GM12878 (cell line): ENCODE results near the gene NEB. TPM values are rescaled to one million over a fixed set of nuclear protein-coding genes. Genes with fewer than 3 reads are reported as not detected.
"Not testable (repeated sequence)": the region's sequence is repeated elsewhere in the genome, so short reads cannot be mapped to it uniquely, and the experiment has no call there.

Experiments used
- ATAC-seq: fragments of 200-7000 bp; cut with Tn5 transposase; 3 replicates; pipeline ENCODE4 v1.9.1; 2020; ENCODE audit warnings: mild to moderate bottlenecking, moderate library complexity
- BruUV-seq: library from RNA; stranded (reverse); fragments of 400-500 nt; replicated peaks from 2 replicates; lab custom pipeline; 2021; lab: Mats Ljungman, UMichigan
- CTCF ChIA-PET: fragments of 300-600 bp; sonication (Branson Sonifier 250); formaldehyde crosslinking; extraction: SDS; loops from one replicate; lab custom pipeline; 2021; ENCODE audit warnings: inconsistent platforms; lab: Yijun Ruan, JAX
- POLR2A ChIA-PET: fragments of 350-600 bp; formaldehyde crosslinking; extraction: SDS; loops from one replicate; lab custom pipeline; 2021; ENCODE audit warnings: inconsistent platforms; lab: Charles Lee
- RAD21 ChIA-PET: fragments of 300-600 bp; sonication (Branson Sonifier 250); formaldehyde crosslinking; loops from one replicate; lab custom pipeline; 2023; ENCODE audit warnings: antibody characterized with exemption; ENCODE audit not compliant: unreplicated experiment; lab: Charles Lee
- SMC1A ChIA-PET: fragments of 300-600 bp; sonication (Branson Sonifier 250); formaldehyde crosslinking; loops from one replicate; lab custom pipeline; 2023; ENCODE audit not compliant: unreplicated experiment, uncharacterized antibody; lab: Charles Lee
- DNase-seq: peaks from one replicate; pipeline ENCODE4 v3.0.0-alpha.2; 2011; ENCODE audit warnings: low read depth, low spot score
- FAIRE-seq: peaks from 3 replicates; lab custom pipeline; 2011; peaks lifted over from hg19 to GRCh38; lab: Jason Lieb, UNC
- H2AFZ ChIP-seq: 2 replicates; pipeline ENCODE4 v1.6.0; 2011; ENCODE audit warnings: low read depth, low read length, control low read depth; ENCODE audit not compliant: control insufficient read depth
- H3K27ac ChIP-seq: 2 replicates; pipeline ENCODE4 v1.5.1; 2011; ENCODE audit warnings: control low read depth; ENCODE audit not compliant: control insufficient read depth, insufficient read depth
- H3K27me3 ChIP-seq, 2 experiments: replicated peaks in 1 of 2; 2 replicates each; pipeline versions ENCODE4 v1.6.0 to v1.6.1; 2011; ENCODE audit warnings: low read length in 1 of 2; ENCODE audit not compliant: control insufficient read depth in 2 of 2, insufficient read depth in 2 of 2
- H3K36me3 ChIP-seq, 2 experiments: 2 replicates each; pipeline ENCODE4 v1.5.1; 2011; ENCODE audit warnings: low read length in 1 of 2; ENCODE audit not compliant: control insufficient read depth in 2 of 2, insufficient read depth in 2 of 2
- H3K4me1 ChIP-seq: 2 replicates; pipeline ENCODE4 v1.6.1; 2011; ENCODE audit warnings: mild to moderate bottlenecking, low read length, moderate library complexity, mixed read lengths; ENCODE audit not compliant: control insufficient read depth, insufficient read depth
- H3K4me2 ChIP-seq: 2 replicates; pipeline ENCODE4 v1.6.0; 2011; ENCODE audit warnings: control low read depth; ENCODE audit not compliant: control insufficient read depth, insufficient read depth
- H3K4me3 ChIP-seq: fragments of 200-600 bp; sonication (generic); 2 replicates; pipeline ENCODE4 v1.5.1; 2016
- H3K79me2 ChIP-seq: 2 replicates; pipeline ENCODE4 v1.6.0; 2011; ENCODE audit warnings: low read length; ENCODE audit not compliant: control insufficient read depth, insufficient read depth
- H3K9ac ChIP-seq: 2 replicates; pipeline ENCODE4 v1.8.0; 2011; ENCODE audit warnings: low read length, control low read depth, mixed read lengths; ENCODE audit not compliant: control insufficient read depth, insufficient read depth
- H3K9me3 ChIP-seq: replicated peaks from 3 replicates; pipeline ENCODE4 v1.5.1; 2011; ENCODE audit warnings: mild to moderate bottlenecking, low read length; ENCODE audit not compliant: control insufficient read depth, insufficient read depth
- H4K20me1 ChIP-seq: 2 replicates; pipeline ENCODE4 v1.6.0; 2011; ENCODE audit not compliant: control insufficient read depth, insufficient read depth
- BCL3 ChIP-seq: IDR thresholded peaks from 2 replicates; pipeline ENCODE4 v1.6.1; 2011; ENCODE audit warnings: borderline replicate concordance, low read depth, mild to moderate bottlenecking, moderate library complexity, low read length; ENCODE audit not compliant: insufficient read depth, poor library complexity, severe bottlenecking
- HDGF ChIP-seq: fragments of 450-650 bp; IDR thresholded peaks from 2 replicates; pipeline ENCODE4 v1.6.1; 2016; ENCODE audit warnings: antibody characterized with exemption
- MAX ChIP-seq: IDR thresholded peaks from 2 replicates; pipeline ENCODE4 v1.6.1; 2012; ENCODE audit warnings: low read depth, low read length, improper control_type of control experiment
- MTA2 ChIP-seq: fragments of 450-650 bp; IDR thresholded peaks from 2 replicates; pipeline ENCODE4 v1.6.1; 2016; ENCODE audit warnings: low read depth, mild to moderate bottlenecking, moderate library complexity
- NFYB ChIP-seq: IDR thresholded peaks from 2 replicates; pipeline ENCODE4 v1.6.1; 2011; ENCODE audit warnings: low read depth, mild to moderate bottlenecking, low read length, improper control_type of control experiment, moderate library complexity; ENCODE audit not compliant: insufficient read depth
- POLR2AphosphoS2 ChIP-seq: IDR thresholded peaks from 2 replicates; pipeline ENCODE4 v1.6.1; 2011; ENCODE audit warnings: low read depth, mild to moderate bottlenecking, low read length, improper control_type of control experiment, moderate library complexity
- RFX5 ChIP-seq: IDR thresholded peaks from 2 replicates; pipeline ENCODE4 v1.6.1; 2011; ENCODE audit warnings: low read depth, low read length, improper control_type of control experiment
- USF1 ChIP-seq: IDR thresholded peaks from 2 replicates; pipeline ENCODE4 v1.6.1; 2011; ENCODE audit warnings: borderline replicate concordance, low read depth, mild to moderate bottlenecking, moderate library complexity, mixed read lengths, low read length; ENCODE audit not compliant: insufficient read depth; ENCODE audit errors: extremely low read length
- WGBS: methylation state at CpG from one replicate; pipeline ENCODE4 v1.1.6; 2016; ENCODE audit warnings: low lambda C conversion rate; ENCODE audit not compliant: insufficient replicate concordance, insufficient coverage; ENCODE audit errors: missing lambda C conversion rate; 5-methylcytosine and 5-hydroxymethylcytosine counted together
- in situ Hi-C: fragments of 300-500 bp; cut with MboI; formaldehyde crosslinking; loops from 9 replicates; pipeline ENCODE4 v1.14.3; 2018; ENCODE audit warnings: mixed read lengths
- intact Hi-C: fragments of 100-400 bp; cut with micrococcal nuclease; formaldehyde crosslinking; loops from one replicate; pipeline ENCODE4 v1.14.2; 2022; ENCODE audit not compliant: unreplicated experiment
- polyA plus RNA-seq, 11 experiments: library from polyadenylated mRNA; depleted of rRNA in 4 of 11; unstranded in 6 of 11; stranded (reverse) in 5 of 11; fragments of >200 nt; fragmentation: Nextera tagmentation in 4 of 11; fragmentation: Illumina TruSeq in 1 of 11; extraction: Ambion mirVana in 4 of 11; extraction: Trizol in 1 of 11; gene quantifications; 1 replicate in 1 of 11; 2 replicates in 10 of 11; pipeline versions ENCODE4 v1.2.1 to v1.2.3, GENCODE V29; 2011 to 2016; ENCODE audit warnings: inconsistent platforms in 2 of 11, missing spikeins in 2 of 11, low read depth in 1 of 11
- total RNA-seq, 4 experiments: library from RNA; depleted of rRNA in 3 of 4; stranded (reverse); fragments of >200 nt in 3 of 4; fragmentation: Illumina TruSeq in 1 of 4; extraction: Trizol in 1 of 4; gene quantifications; 2 replicates each; pipeline versions ENCODE4 v1.2.1 to v1.2.3, GENCODE V29; 2013 to 2021

Gene NEB
- total and polyA plus RNA-seq, 10 of the 15 experiments (the other 5 are each of a cell fraction or from before 2014, with no cell fraction given): 0.04 to 0.77 (median 0.12) TPM

- TF ChIP-seq RFX5: no peak
- no peak for TF ChIP-seq POLR2AphosphoS2
- TF ChIP-seq BCL3: no peak
- TF ChIP-seq MAX: no peak
- TF ChIP-seq USF1: no peak
- no peak for TF ChIP-seq MTA2
- TF ChIP-seq HDGF: no peak
- TF ChIP-seq NFYB: no peak
Observed at GRCh38 chr2:151649400-151649799, 84.9 kb downstream of the NEB start (continued).

GRCh38 chr2:151646512-151646911 is 87.8 kb downstream of the NEB start:
- H3K27ac ChIP-seq, H3K9me3 ChIP-seq, DNase-seq, H3K27me3 ChIP-seq, intact Hi-C loops, H3K36me3 ChIP-seq, FAIRE-seq, H4K20me1 ChIP-seq, H3K9ac ChIP-seq, SMC1A ChIA-PET, RAD21 ChIA-PET, CTCF ChIA-PET, in situ Hi-C loops, BruUV-seq, POLR2A ChIA-PET, H3K4me3 ChIP-seq, H2AFZ ChIP-seq, H3K4me1 ChIP-seq, H3K4me2 ChIP-seq, ATAC-seq, H3K79me2 ChIP-seq: not testable (repeated sequence)
- 49% methylated on average over 4 of the region's 4 CpGs for WGBS
